HEK293T (cell line): ENCODE results near the gene PANK4.

Experiments
- CTBP1 ChIP-seq: fragments of 450-650 bp; IDR thresholded peaks from 2 replicates; pipeline ENCODE4 v1.6.1; 2016; ENCODE audit warnings: borderline replicate concordance
- SP1 ChIP-seq: fragments of 450-650 bp; IDR thresholded peaks from 2 replicates; pipeline ENCODE4 v1.6.1; 2017

DNA sequence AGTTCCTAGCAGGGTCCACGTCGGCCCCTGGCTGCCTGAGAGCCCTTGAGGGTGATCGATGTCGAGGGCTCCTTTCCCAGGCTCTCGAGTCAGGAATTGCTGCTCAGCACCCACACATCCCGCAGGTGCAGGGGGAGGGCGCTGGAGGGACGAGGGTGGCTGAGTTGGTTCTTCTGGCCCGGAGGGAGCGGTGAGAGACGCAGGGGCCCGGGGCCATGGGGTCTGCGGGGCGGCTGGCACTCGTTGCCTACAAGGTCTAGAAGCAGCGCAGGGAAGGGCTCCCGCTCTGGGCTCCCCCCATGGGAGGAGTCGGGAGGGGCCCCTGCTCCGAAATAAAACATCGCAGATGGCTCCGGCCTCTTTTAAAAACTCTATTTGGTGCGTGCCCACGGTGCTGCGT, 18.2 kb downstream of the PANK4 start:
- TF ChIP-seq CTBP1, result no peak
- TF ChIP-seq SP1, result no peak
